ENCODE measurements around the gene TTLL5. TPM values are rescaled to one million over a fixed set of nuclear protein-coding genes. Genes with fewer than 3 reads are reported as not detected.

Gene TTLL5
- total and polyA plus RNA-seq, 2 of the 4 experiments (the other 2 are of a cell fraction): 11.9 to 16.7 TPM

DNA sequence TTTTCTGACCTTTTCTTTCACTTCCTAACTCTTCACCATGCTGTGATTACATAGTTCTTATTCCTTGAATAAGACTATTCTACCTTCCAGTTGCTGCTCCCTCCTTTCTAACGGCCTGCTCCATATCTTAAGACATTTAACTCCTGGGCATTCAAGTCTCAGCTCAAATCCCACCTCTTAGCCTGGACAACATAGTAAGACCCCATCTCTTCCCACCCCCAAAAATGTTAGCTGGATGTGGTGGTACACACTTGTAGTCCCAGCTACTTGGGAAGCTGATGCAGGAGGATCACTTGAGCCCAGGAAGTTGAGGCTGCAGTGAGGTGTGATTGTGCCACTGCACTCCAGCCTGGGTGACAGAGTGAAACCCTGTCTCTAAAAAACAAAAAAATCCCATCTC is 11.3 kb upstream of the TTLL5 start:
- no peak for DNase-seq
- dilution Hi-C loops (cut with HindIII; ENCODE audit: low sequenced_read_pairs, unreplicated experiment): no loop called here

More for the DNA sequence above, 11.3 kb upstream of the TTLL5 start:
- BruUV-seq (replicated peaks): no TSS peak
- Histone ChIP-seq H2AK9ac (replicated peaks; ENCODE audit: low read depth, low read length, poor library complexity) (no peak overlapping the region), H3K56ac (ENCODE audit: extremely low read depth, insufficient read depth, low read length) (no peak overlapping the region), H2AFZ (replicated peaks; ENCODE audit: low read length, poor library complexity) (no peak overlapping the region), H2BK120ac (ENCODE audit: low read depth, low read length) (no peak overlapping the region), H3K36me3 (ENCODE audit: control insufficient read depth, insufficient read depth, low read length) (peaks cover 9% of the 10 kb centered on the region; the same call in 1 of the 2 replicates), H3K14ac (replicated peaks; ENCODE audit: low read depth, low read length) (no peak overlapping the region), H3K79me1 (ENCODE audit: low read depth in 1 of 2, low read length in 2 of 2) (no peaks in the 10 kb centered on the region; a peak in 1 of 4 replicates), H3K4me2 (ENCODE audit: low read depth, low read length) (no peak overlapping the region), H3K4me3 (ENCODE audit: insufficient read depth, low read depth, low read length) (no peak overlapping the region), H4K8ac (ENCODE audit: low read depth in 2 of 2, low read length in 2 of 2) (no peak overlapping the region), H2BK15ac (ENCODE audit: low read depth, low read length) (no peak overlapping the region), H3K9ac (ENCODE audit: low read depth, low read length) (no peak overlapping the region), H4K20me1 (ENCODE audit: insufficient read depth, low read length) (peaks cover 3% of the 10 kb centered on the region; the same call in 1 of the 2 replicates), H3K4ac (ENCODE audit: low read depth, low read length) (no peak overlapping the region), H3K18ac (ENCODE audit: low read depth, low read length) (no peak overlapping the region), H2AK5ac (ENCODE audit: low read depth, low read length) (no peak overlapping the region), H3K9me3 (ENCODE audit: control insufficient read depth, insufficient read depth, low read length) (no peaks in the 10 kb centered on the region), H3K27ac (ENCODE audit: insufficient read depth, low read length) (no peak overlapping the region), H3K9me1 (ENCODE audit: insufficient read depth, low read length) (peaks cover 20% of the 10 kb centered on the region), H3K27me3 (ENCODE audit: control insufficient read depth, insufficient read depth, low read length) (no peaks in the 10 kb centered on the region), H3K4me1 (ENCODE audit: control insufficient read depth, insufficient read depth, low read length) (peaks cover 21% of the 10 kb centered on the region), H4K91ac (ENCODE audit: insufficient read depth, low read depth, low read length) (no peak overlapping the region), H3K23ac (ENCODE audit: low read depth, low read length) (no peak overlapping the region), H4K5ac (ENCODE audit: low read depth, low read length) (no peak overlapping the region), H2BK20ac (ENCODE audit: low read depth, low read length) (no peak overlapping the region), H2BK5ac (ENCODE audit: low read depth, low read length, poor library complexity, severe bottlenecking) (no peak overlapping the region)
- ChIA-PET CTCF (interaction anchor here (9.8 kb wide), 1 partner anchor 72 kb away, joined by 125 read pairs; the partner anchor contains the start of gene FLVCR2), POLR2A (ENCODE audit: unreplicated experiment) (no interaction called here)
- ATAC-seq (ENCODE audit: low read depth): no peak
- intact Hi-C loops (cut with micrococcal nuclease) (no loop called here), in situ Hi-C loops (cut with MboI; ENCODE audit: low sequenced_read_pairs) (loop anchor here (5.0 kb wide), 1 partner anchor 72 kb away; the partner anchor contains the start of gene FLVCR2)
- TF ChIP-seq POLR2A (IDR thresholded peaks at IDR 0.05; ENCODE audit: low read depth, low read length): no peak
- TF ChIP-seq CHD1 (IDR thresholded peaks at IDR 0.05; ENCODE audit: low read depth, low read length): no peak
- TF ChIP-seq CEBPB (IDR thresholded peaks at IDR 0.05; ENCODE audit: low read depth, low read length): no peak
- TF ChIP-seq MXI1 (IDR thresholded peaks at IDR 0.05; ENCODE audit: borderline replicate concordance, low read depth, low read length): no peak
- no peak for TF ChIP-seq FOS (IDR thresholded peaks at IDR 0.05; ENCODE audit: low read depth, low read length)
- no peak for TF ChIP-seq NFE2L2 (IDR thresholded peaks at IDR 0.05; ENCODE audit: low read depth, low read length)
- TF ChIP-seq MAFK (IDR thresholded peaks at IDR 0.05; ENCODE audit: low read depth, low read length): no peak
- TF ChIP-seq MAZ (IDR thresholded peaks at IDR 0.05; ENCODE audit: borderline replicate concordance, low read depth, low read length): no peak
- TF ChIP-seq ELK1 (IDR thresholded peaks at IDR 0.05; ENCODE audit: borderline replicate concordance, low read depth, low read length): no peak
- no peak for TF ChIP-seq RAD21 (IDR thresholded peaks at IDR 0.05; ENCODE audit: low read length)
- TF ChIP-seq USF2 (IDR thresholded peaks at IDR 0.05; ENCODE audit: low read depth, low read length): no peak
- no peak for TF ChIP-seq BHLHE40 (IDR thresholded peaks at IDR 0.05; ENCODE audit: low read depth, low read length)
- no peak for TF ChIP-seq CTCF (conservative IDR thresholded peaks at IDR 0.05; ENCODE audit: low read depth, low read length)
- no peak for TF ChIP-seq SMC3 (IDR thresholded peaks at IDR 0.05; ENCODE audit: low read depth, low read length)
- no peak for TF ChIP-seq RCOR1 (IDR thresholded peaks at IDR 0.05; ENCODE audit: insufficient replicate concordance, low read length)
- TF ChIP-seq RFX5 (IDR thresholded peaks at IDR 0.05; ENCODE audit: low read depth, low read length): no peak
- WGBS, 2 experiments (ENCODE audit: extremely low coverage in 2 of 2, insufficient read length in 1 of 2): no CpG with 5 or more reads among the region's 1 CpG
